ENCODE data around the gene SGPL1.

Gene SGPL1

GRCh38 chr10:70791386-70792039 lies 24.2 kb upstream of the SGPL1 start:
- TF ChIP-seq CTCF (IDR thresholded peaks at IDR 0.05; ENCODE audit: borderline replicate concordance, insufficient read depth, low read depth, low read length): no peak
- no peak overlapping the region for H3K4me3 ChIP-seq (ENCODE audit: low read depth, low read length)

- TF ChIP-seq CTCF (IDR thresholded peaks at IDR 0.05; ENCODE audit: borderline replicate concordance, insufficient read depth, low read depth, low read length): no peak
- no peak overlapping the region for H3K4me3 ChIP-seq (ENCODE audit: low read depth, low read length)
Measured at GRCh38 chr10:70795613-70796012, 20.1 kb upstream of the SGPL1 start.

GRCh38 chr10:70797840-70798239 lies 17.9 kb upstream of the SGPL1 start:
- no peak overlapping the region for H3K4me3 ChIP-seq (ENCODE audit: low read depth, low read length)
- TF ChIP-seq CTCF (IDR thresholded peaks at IDR 0.05; ENCODE audit: borderline replicate concordance, insufficient read depth, low read depth, low read length): no peak

GRCh38 chr10:70799124-70799523 lies 16.6 kb upstream of the SGPL1 start:
- no peak overlapping the region for H3K4me3 ChIP-seq (ENCODE audit: low read depth, low read length)
- TF ChIP-seq CTCF (IDR thresholded peaks at IDR 0.05; ENCODE audit: borderline replicate concordance, insufficient read depth, low read depth, low read length): no peak

GRCh38 chr10:70801854-70802253 lies 13.9 kb upstream of the SGPL1 start:
- TF ChIP-seq CTCF (IDR thresholded peaks at IDR 0.05; ENCODE audit: borderline replicate concordance, insufficient read depth, low read depth, low read length): no peak
- no peak overlapping the region for H3K4me3 ChIP-seq (ENCODE audit: low read depth, low read length)

- TF ChIP-seq CTCF (IDR thresholded peaks at IDR 0.05; ENCODE audit: borderline replicate concordance, insufficient read depth, low read depth, low read length): no peak
- H3K4me3 ChIP-seq (ENCODE audit: low read depth, low read length): no peak overlapping the region
Measured at GRCh38 chr10:70803775-70804420, 11.8 kb upstream of the SGPL1 start.

GRCh38 chr10:70804421-70804808 lies 11.3 kb upstream of the SGPL1 start:
- no peak overlapping the region for H3K4me3 ChIP-seq (ENCODE audit: low read depth, low read length)
- no peak for TF ChIP-seq CTCF (IDR thresholded peaks at IDR 0.05; ENCODE audit: borderline replicate concordance, insufficient read depth, low read depth, low read length)
